IMR-90 (cell line): ENCODE data around the gene PLEKHF1.

Experiments used
- BHLHE40 ChIP-seq: fragments of 150-350 bp; IDR thresholded peaks from 2 replicates; pipeline ENCODE4 v1.6.1; 2016; ENCODE audit warnings: mild to moderate bottlenecking, low read depth, low read length
- CEBPB ChIP-seq: IDR thresholded peaks from 2 replicates; pipeline ENCODE4 v1.6.1; 2012; ENCODE audit warnings: low read depth, low read length, improper control_type of control experiment
- CHD1 ChIP-seq: IDR thresholded peaks from 2 replicates; pipeline ENCODE4 v1.6.1; 2012; ENCODE audit warnings: low read depth, low read length, improper control_type of control experiment
- CTCF ChIP-seq: conservative IDR thresholded peaks from 2 replicates; pipeline ENCODE4 v1.5.1; 2012; ENCODE audit warnings: mild to moderate bottlenecking, low read depth, low read length, improper control_type of control experiment
- FOS ChIP-seq: fragments of 150-350 bp; IDR thresholded peaks from 2 replicates; pipeline ENCODE4 v1.6.1; 2016; ENCODE audit warnings: low read depth, low read length
- MAFK ChIP-seq: IDR thresholded peaks from 2 replicates; pipeline ENCODE4 v1.6.1; 2012; ENCODE audit warnings: low read depth, low read length, improper control_type of control experiment
- MXI1 ChIP-seq: IDR thresholded peaks from 2 replicates; pipeline ENCODE4 v1.6.1; 2012; ENCODE audit warnings: low read depth, mild to moderate bottlenecking, low read length, moderate library complexity, borderline replicate concordance
- NFE2L2 ChIP-seq: fragments of 150-350 bp; IDR thresholded peaks from 2 replicates; pipeline ENCODE4 v1.6.1; 2016; ENCODE audit warnings: low read depth, mild to moderate bottlenecking, low read length
- POLR2A ChIP-seq: IDR thresholded peaks from 2 replicates; pipeline ENCODE4 v1.6.1; 2012; ENCODE audit warnings: mild to moderate bottlenecking, low read depth, low read length
- RAD21 ChIP-seq: IDR thresholded peaks from 2 replicates; pipeline ENCODE4 v1.6.1; 2012; ENCODE audit warnings: low read length, improper control_type of control experiment
- RCOR1 ChIP-seq: IDR thresholded peaks from 2 replicates; pipeline ENCODE4 v1.6.1; 2012; ENCODE audit warnings: mild to moderate bottlenecking, low read length, improper control_type of control experiment; ENCODE audit not compliant: insufficient replicate concordance
- RFX5 ChIP-seq: IDR thresholded peaks from 2 replicates; pipeline ENCODE4 v1.8.0; 2012; ENCODE audit warnings: low read depth, mild to moderate bottlenecking, low read length, moderate library complexity
- SMC3 ChIP-seq: fragments of 150-350 bp; IDR thresholded peaks from 2 replicates; pipeline ENCODE4 v1.6.1; 2016; ENCODE audit warnings: low read depth, mild to moderate bottlenecking, antibody characterized with exemption, low read length, moderate library complexity
- USF2 ChIP-seq: fragments of 150-350 bp; IDR thresholded peaks from 2 replicates; pipeline ENCODE4 v1.6.1; 2017; ENCODE audit warnings: mild to moderate bottlenecking, antibody characterized with exemption, low read length, low read depth

- TF ChIP-seq CTCF, result no peak
- TF ChIP-seq CHD1, result no peak
- TF ChIP-seq CEBPB, result no peak
- no peak for TF ChIP-seq MXI1
- TF ChIP-seq POLR2A, result no peak
- no peak for TF ChIP-seq RAD21
- no peak for TF ChIP-seq NFE2L2
- TF ChIP-seq RFX5, result no peak
- no peak for TF ChIP-seq RCOR1
- no peak for TF ChIP-seq FOS
- no peak for TF ChIP-seq USF2
- TF ChIP-seq BHLHE40, result no peak
- no peak for TF ChIP-seq SMC3
- no peak for TF ChIP-seq MAFK
These were observed 26.2 kb upstream of the PLEKHF1 start for GRCh38 chr19:29639086-29639485.
